HepG2 (cell line): ENCODE results near the gene BCAP29. TPM values are rescaled to one million over a fixed set of nuclear protein-coding genes. Genes with fewer than 3 reads are reported as not detected.

Experiments
- AGO1 ChIP-seq: fragments of 200-400 bp; formaldehyde crosslinking; IDR thresholded peaks from 2 replicates; pipeline ENCODE4 v1.6.1; 2017; ENCODE audit warnings: mild to moderate bottlenecking, low read depth, low read length, moderate library complexity; ENCODE audit not compliant: poor library complexity, severe bottlenecking
- DZIP1 ChIP-seq: sonication (generic); formaldehyde crosslinking; IDR thresholded peaks from 2 replicates; pipeline ENCODE4 v1.5.0; 2020; ENCODE audit warnings: mild to moderate bottlenecking, missing genetic modification reagents
- ETV6 ChIP-seq: sonication (generic); formaldehyde crosslinking; conservative IDR thresholded peaks from 2 replicates; pipeline ENCODE4 v1.4.0; 2020; ENCODE audit warnings: missing genetic modification reagents
- HMG20B ChIP-seq: conservative IDR thresholded peaks from 2 replicates; pipeline ENCODE4 v1.6.1; 2016; ENCODE audit warnings: missing genetic modification reagents, missing compliant biosample characterization
- MIER2 ChIP-seq: IDR thresholded peaks from 2 replicates; pipeline ENCODE4 v1.6.1; 2016; ENCODE audit warnings: missing biosample characterization, missing genetic modification reagents
- NPAS2 ChIP-seq: sonication (generic); formaldehyde crosslinking; IDR thresholded peaks from 2 replicates; pipeline ENCODE4 v1.8.0; 2022; ENCODE audit warnings: mild to moderate bottlenecking, missing genetic modification reagents, borderline replicate concordance
- PLSCR1 ChIP-seq: sonication (generic); formaldehyde crosslinking; IDR thresholded peaks from 2 replicates; pipeline ENCODE4 v1.5.0; 2020; ENCODE audit warnings: missing genetic modification reagents, mild to moderate bottlenecking, borderline replicate concordance
- RBM22 ChIP-seq: fragments of 200-400 bp; formaldehyde crosslinking; optimal IDR thresholded peaks from 2 replicates; pipeline ENCODE3; 2017; ENCODE audit warnings: mild to moderate bottlenecking, low read length, moderate library complexity
- RERE ChIP-seq: IDR thresholded peaks from 2 replicates; pipeline ENCODE4 v1.6.1; 2016; ENCODE audit warnings: low read depth, missing genetic modification reagents, missing compliant biosample characterization
- RORA ChIP-seq: sonication (generic); formaldehyde crosslinking; IDR thresholded peaks from 2 replicates; pipeline ENCODE4 v1.5.0; 2020; ENCODE audit warnings: mild to moderate bottlenecking, missing genetic modification reagents, moderate library complexity
- SMAD1 ChIP-seq: sonication (generic); formaldehyde crosslinking; IDR thresholded peaks from 2 replicates; pipeline ENCODE4 v1.4.0; 2020; ENCODE audit warnings: missing genetic modification reagents, low read depth, mild to moderate bottlenecking, borderline replicate concordance
- SP5 ChIP-seq: IDR thresholded peaks from 2 replicates; pipeline ENCODE4 v1.6.1; 2016; ENCODE audit warnings: low read depth, borderline replicate concordance
- SYNCRIP ChIP-seq: fragments of 200-400 bp; formaldehyde crosslinking; IDR thresholded peaks from 2 replicates; pipeline ENCODE4 v1.6.1; 2018; ENCODE audit warnings: mild to moderate bottlenecking, low read depth, low read length; ENCODE audit not compliant: insufficient read depth
- XRCC5 ChIP-seq: fragments of 200-400 bp; formaldehyde crosslinking; optimal IDR thresholded peaks from 2 replicates; pipeline ENCODE3; 2017; ENCODE audit warnings: mild to moderate bottlenecking, low read length
- ZBTB21 ChIP-seq: sonication (generic); formaldehyde crosslinking; IDR thresholded peaks from 2 replicates; pipeline ENCODE4 v1.4.0; 2020; ENCODE audit warnings: missing genetic modification reagents
- ZNF430 ChIP-seq: sonication (generic); formaldehyde crosslinking; IDR thresholded peaks from 2 replicates; pipeline ENCODE4 v1.9.0; 2021; ENCODE audit warnings: mild to moderate bottlenecking, missing genetic modification reagents
- ZNF431 ChIP-seq: sonication (generic); formaldehyde crosslinking; IDR thresholded peaks from 2 replicates; pipeline ENCODE4 v1.9.0; 2022; ENCODE audit warnings: missing genetic modification reagents, low read depth, mild to moderate bottlenecking, borderline replicate concordance
- ZNF460 ChIP-seq: sonication (generic); formaldehyde crosslinking; IDR thresholded peaks from 2 replicates; pipeline ENCODE4 v1.5.1; 2020; ENCODE audit warnings: missing genetic modification reagents, mild to moderate bottlenecking, borderline replicate concordance
- ZNF629 ChIP-seq: sonication (generic); formaldehyde crosslinking; conservative IDR thresholded peaks from 2 replicates; pipeline ENCODE4 v1.5.0; 2020; ENCODE audit warnings: missing genetic modification reagents
- ZNF772 ChIP-seq: sonication (generic); formaldehyde crosslinking; IDR thresholded peaks from 2 replicates; pipeline ENCODE4 v1.5.0; 2020; ENCODE audit warnings: mild to moderate bottlenecking, missing genetic modification reagents
- ZNF776 ChIP-seq: sonication (generic); formaldehyde crosslinking; IDR thresholded peaks from 2 replicates; pipeline ENCODE4 v1.4.0; 2020; ENCODE audit warnings: mild to moderate bottlenecking, missing genetic modification reagents
- polyA plus RNA-seq, 8 experiments: library from polyadenylated mRNA; depleted of rRNA in 3 of 8; stranded (reverse) in 7 of 8; unstranded in 1 of 8; fragments of >200 nt; fragmentation: Illumina TruSeq in 4 of 8; extraction: Trizol in 4 of 8; gene quantifications; 2 replicates each; pipeline versions ENCODE4 v1.2.1 to v1.2.3, GENCODE V29; 2011 to 2016; ENCODE audit warnings: low read depth in 4 of 8, missing spikeins in 1 of 8, mixed read lengths in 1 of 8; ENCODE audit not compliant: insufficient read depth in 1 of 8
- total RNA-seq, 5 experiments: library from RNA; depleted of rRNA; stranded (reverse); fragments of >200 nt; fragmentation: Illumina TruSeq; extraction: Trizol; gene quantifications; 2 replicates each; pipeline ENCODE4 v1.2.3, GENCODE V29; 2016; ENCODE audit warnings: low read depth in 1 of 5

Gene BCAP29
- total and polyA plus RNA-seq, 2 of the 13 experiments (the other 11 are each of a cell fraction or from before 2014, with no cell fraction given), result 15.3 to 35.6 TPM

GRCh38 chr7:107563775-107564552 lies 16.1 kb upstream of the BCAP29 start, which contains the start of the genes COG5 and DUS4L (continued):
- TF ChIP-seq ZNF776, result no peak; the same call in 1 of the 2 replicates
- TF ChIP-seq RERE (CRISPR knock-in tag), result no peak
- TF ChIP-seq DZIP1, result peak; percentile 80; the same call in 1 of the 2 replicates
- TF ChIP-seq SMAD1, result no peak
- no peak; the same call in 1 of the 2 replicates for TF ChIP-seq ZNF430 (CRISPR knock-in tag)
- TF ChIP-seq HMG20B, result no peak; the same call in 1 of the 2 replicates
- TF ChIP-seq RBM22, result no peak
- TF ChIP-seq ZNF460 (CRISPR knock-in tag), result peak; percentile 32; the same call in 1 of the 2 replicates
- peak; percentile 66; the same call in 1 of the 2 replicates for TF ChIP-seq ZNF772 (CRISPR knock-in tag)
- TF ChIP-seq AGO1, result peak; percentile 41
- TF ChIP-seq NPAS2 (CRISPR knock-in tag), result no peak
- no peak; the same call in 1 of the 2 replicates for TF ChIP-seq ZNF629
- TF ChIP-seq SP5 (CRISPR knock-in tag), result peak; percentile 81; the same call in 1 of the 2 replicates
- TF ChIP-seq ZNF431 (CRISPR knock-in tag), result no peak
- peak; percentile 24 for TF ChIP-seq XRCC5
- TF ChIP-seq ZBTB21 (CRISPR knock-in tag), result peak; percentile 79
- TF ChIP-seq PLSCR1 (CRISPR knock-in tag), result no peak
- TF ChIP-seq SYNCRIP, result no peak
- no peak for TF ChIP-seq RORA
- TF ChIP-seq ETV6, result peak; percentile 82; the same call in 1 of the 2 replicates
- TF ChIP-seq MIER2 (CRISPR knock-in tag), result no peak
